NK-92 (cell line): Measurements from ENCODE around the gene CFAP43.

Experiments used
- DNase-seq: peaks from one replicate; lab custom pipeline; 2025; ENCODE audit not compliant: unreplicated experiment; lab: John Stamatoyannopoulos, UW

The CFAP43 gene

DNA sequence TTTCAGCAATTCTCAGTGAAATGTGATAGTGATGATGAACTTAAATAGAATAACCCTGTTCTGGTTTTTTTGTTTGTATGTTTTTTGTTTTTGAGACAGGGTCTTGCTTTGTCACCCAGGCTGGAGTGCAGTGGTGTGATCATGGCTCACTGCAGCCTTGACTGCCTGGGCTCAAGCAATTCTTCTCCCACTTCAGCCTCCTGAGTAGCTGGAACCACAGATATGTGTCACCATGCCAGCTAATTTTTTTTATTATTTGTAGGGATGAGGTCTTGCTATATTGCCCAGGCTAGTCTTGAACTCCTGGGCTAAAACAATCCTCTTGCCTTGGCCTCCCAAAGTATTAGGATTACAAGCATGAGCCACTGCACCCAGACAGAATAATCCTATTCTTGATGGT is 132.2 kb downstream of the CFAP43 start:
- no peak for DNase-seq

DNA sequence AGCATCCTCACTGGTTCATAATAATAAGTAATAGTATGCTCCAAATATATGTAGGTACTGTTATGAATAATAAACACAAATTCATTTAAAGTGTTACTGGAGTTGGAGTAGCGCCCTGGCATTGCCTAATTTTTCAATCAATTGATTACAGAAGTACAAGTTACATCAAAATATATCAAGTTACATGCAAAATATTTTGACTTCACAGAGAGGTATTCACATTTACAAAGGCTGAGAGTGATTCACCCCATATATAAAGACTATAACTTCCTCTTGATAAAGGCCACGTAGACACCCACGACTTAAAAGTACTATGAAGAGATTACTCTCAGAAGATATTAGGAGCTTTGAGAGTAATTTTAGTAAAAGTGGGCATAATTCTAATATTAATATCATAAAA is 132.9 kb downstream of the CFAP43 start:
- DNase-seq = no peak

DNA sequence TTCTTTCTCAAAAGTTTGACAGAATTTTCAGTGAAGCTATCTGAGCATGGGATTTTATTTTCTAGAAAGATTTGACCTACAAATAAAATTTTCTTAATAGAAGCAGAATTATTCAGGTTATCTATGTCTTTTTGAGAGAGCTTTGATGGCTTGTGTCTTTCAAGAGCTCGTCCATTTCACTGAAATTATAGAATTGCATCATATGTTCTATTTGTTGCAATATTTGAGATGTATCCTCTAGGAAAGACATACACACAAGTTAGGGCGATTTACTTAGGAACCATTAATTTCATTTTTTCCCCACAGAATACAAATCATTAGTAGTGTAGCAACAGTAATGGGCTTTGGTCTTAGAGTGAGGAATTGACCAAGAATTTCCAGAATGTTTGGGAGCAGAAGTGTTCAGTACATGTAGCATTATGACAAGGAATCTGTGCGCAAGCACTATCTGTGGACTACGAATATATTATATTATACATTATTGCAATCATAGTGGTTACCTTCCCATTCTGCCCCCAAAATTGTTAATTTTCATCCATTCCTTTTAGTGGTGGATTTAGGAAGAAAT is 133.7 kb downstream of the CFAP43 start:
- DNase-seq = no peak

DNA sequence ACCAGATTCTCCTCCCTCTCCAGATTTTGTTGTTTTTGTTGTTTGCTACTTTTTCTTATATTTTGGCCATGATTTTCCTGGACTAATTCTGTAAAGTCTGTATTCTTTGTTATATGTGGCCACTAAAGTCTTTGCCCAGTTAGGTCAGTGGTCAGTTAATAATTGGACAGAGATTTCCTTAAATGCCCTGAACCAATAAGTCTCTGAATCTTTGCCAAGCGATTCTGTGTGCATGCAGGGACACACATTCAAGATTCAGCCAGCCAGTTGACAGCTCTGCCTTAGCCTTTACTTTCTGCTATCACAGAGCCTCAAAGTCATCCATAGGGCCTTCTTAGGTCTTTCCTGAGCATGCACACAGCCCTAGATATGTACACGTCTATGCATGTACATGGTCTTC is 135.5 kb downstream of the CFAP43 start:
- DNase-seq = no peak

DNA sequence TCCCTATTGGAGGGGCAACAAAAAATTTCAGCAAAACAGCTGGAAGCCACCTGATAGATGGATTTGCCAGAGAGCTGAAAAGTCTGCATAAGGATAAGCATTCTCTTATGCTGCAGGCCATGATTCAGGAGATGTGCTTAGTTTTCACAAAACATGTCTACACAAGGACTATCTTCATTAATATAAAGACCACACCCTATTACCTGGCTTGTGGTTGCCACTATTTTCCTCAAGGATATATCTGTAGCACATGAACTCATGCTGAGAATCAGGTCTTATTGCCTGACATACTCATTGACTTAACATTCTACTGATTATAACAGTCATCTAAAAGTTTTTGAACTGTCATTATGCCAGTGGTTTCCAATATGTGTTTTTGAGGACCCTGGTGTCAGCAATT is 139.4 kb downstream of the CFAP43 start:
- no peak for DNase-seq

DNA sequence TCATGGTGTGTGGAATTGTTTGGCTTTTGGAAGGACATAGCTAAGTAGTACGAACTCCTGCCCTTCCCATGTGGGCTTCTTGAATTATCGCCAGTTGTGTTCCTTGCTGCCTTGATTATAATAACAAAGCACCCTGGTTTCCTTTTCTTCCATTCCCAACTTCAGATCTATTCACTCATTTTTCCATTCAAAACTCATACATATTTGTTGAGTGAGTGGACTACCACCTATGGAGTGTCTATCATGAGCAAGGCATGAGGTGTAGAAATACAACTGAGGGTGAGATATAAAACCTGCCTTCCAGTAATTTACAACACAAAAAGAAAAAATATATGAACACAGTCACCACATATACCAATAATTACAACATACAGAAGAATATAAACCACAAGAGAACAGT is 141.6 kb downstream of the CFAP43 start:
- no peak for DNase-seq

DNA sequence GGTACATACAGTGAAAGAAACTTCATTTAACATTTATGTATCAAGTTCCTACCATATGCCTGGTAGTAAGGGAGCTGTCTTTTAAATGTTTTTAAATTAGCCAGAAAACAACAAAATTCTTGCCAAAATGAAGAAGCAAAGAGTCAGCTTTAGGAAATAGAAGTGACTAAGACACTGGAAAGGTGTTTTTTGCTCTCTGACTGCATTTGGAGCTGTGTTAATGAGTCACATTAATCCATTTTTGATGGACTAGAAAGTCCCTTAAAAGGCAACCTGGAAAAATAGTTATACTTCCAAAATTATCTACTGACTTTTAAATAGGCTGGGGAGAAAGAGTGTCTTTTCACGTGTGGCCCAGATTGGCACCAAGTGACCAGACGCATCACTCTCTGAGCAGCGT is 142.5 kb downstream of the CFAP43 start:
- DNase-seq = no peak

DNA sequence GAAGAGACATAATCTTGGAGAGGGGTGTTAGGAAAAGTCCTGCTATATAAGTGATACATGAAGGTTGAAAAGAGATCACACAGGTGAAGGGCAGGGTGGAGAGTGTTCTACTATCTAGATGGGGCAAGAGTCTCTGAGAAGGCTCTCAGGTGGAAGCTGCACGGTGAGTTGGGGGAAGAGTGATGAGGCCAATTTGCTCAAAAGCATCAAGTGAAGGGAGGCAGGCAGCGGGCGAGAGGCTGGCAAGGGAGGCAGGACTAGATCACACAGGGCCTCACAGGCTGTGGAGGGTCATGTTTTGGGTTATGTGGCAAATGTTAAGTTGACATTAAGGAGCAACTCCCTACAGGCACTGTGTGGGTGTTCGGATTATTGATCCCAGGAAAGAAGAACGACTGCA is 143.9 kb downstream of the CFAP43 start:
- DNase-seq = no peak

DNA sequence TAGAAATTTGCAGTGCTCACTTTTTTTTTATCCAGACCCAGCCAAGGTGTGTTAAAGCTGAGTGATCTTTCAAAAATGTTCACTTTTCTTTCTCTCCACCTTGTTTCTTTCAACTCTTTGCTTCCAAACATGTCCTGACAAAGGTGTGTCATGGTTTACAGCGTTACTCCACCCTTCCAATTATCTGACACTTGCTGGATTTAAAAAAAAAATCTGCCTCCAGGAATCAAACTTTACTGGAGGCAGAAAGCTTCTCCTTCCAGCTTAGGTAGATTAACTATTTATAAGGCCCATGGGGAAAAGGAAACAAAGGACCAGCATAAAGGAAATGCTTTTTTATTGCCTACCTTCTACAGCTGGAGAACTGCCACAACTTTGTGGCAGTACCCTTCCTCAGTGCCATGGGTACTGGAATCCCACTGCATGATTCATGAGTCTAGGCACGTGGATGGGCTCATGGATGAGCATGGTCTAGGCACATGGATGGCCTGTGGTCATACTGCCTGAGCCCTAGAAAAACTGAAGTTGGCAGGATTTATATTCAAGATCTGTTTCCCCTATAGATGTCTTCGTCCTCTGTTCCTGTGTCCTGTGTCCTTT is 146.3 kb downstream of the CFAP43 start, which contains the start of gene COL17A1:
Gene COL17A1 (minus strand): TSS at position 80 of the 600 bp plus-strand sequence. CDS start 5,207 bp downstream, outside the sequence.
- DNase-seq = no peak

DNA sequence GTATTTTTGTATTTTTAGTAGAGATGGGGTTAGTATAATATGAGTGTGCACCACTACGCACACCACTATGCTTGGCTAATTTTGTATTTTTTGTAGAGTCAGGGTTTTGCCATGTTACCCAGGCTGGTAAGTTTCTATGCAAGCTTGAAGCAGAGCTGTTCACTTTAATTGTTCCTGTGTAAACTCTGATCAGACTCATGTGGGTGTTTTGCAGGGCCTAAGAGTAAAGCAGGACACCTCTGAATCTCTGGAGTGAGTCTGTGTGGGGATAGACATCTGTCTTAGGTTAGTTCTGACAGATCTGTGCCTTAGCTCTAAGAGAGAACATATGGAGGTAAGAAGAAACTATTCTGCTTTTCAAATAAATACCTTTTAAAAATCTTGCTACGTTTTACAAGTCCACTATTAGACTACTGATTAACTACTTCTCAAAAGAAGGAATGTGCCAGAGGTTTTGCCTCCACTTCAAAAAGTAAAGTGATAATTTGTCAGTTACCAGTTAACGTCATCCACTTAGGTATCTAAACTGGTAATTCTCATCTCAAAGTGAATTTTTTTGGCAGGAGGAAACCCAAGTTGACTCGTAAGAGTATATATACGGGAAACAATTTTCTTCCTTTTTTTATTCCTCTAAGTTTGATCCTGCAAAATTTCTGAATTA is 147.6 kb downstream of the CFAP43 start:
- DNase-seq = no peak

DNA sequence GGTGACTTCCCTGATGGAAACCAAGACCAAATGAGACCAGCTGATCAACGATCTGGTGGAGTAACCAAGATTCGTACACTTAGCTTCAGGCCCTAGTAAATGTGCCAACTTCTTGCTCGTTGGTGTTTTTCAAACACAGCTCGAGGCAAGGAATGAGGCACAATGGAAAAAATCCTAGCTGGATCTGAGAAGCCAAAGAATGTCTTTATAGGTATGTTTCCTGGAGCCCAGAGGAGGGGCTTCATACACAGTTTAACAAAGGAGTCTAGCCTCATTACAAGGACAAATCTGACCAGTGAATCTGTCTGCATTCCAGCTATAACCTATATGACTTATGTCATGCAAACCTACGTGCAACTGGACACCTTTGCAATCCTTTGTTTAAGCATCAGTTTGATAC is 150.2 kb downstream of the CFAP43 start:
- no peak for DNase-seq

DNA sequence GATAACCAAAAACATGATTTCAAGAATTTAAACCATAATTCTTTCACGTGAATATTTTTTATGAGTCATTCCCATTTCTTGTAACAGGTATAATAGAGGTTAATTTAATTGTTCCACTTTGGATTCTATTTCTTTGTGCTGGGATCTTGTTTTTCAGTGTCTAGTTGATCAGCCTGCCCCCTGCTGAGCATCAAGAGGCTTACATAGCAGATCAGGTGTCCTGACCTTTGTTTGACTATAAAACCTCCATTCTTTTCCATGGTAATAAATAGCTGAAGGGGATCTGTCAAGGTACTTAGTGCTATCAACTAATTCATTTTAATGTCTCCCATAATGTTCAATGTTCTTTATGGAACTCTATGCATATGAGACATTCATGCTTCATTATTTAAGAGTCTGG is 151.4 kb downstream of the CFAP43 start:
- no peak for DNase-seq
